ENCODE results near the gene NDST1.

NDST1 gene

DNA sequence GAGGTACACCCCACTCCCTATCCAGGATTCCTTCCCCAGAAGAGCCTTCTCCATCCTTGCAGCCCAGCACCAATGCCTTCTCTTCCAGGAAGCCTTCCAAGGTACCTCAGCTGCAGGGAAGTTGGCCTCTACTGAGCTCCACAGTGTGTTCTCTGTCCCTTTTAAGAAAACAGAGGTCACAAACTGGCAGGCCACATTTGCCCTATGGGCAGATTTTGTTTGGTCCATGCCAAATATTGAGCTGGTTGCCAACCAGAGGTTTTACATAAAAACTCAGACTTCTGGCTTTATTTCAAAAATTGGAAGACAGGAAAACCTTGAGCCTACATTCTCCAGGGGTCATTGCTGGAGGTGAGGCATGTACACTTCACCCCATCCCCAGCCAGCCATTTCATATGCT, 9.0 kb upstream of the NDST1 start:
- ATAC-seq: no peak
- Mint-ChIP-seq H3K27ac (no peak overlapping the region), H3K4me1 (no peaks in the 10 kb centered on the region), H3K27me3 (no peaks in the 10 kb centered on the region), H3K4me3 (no peak overlapping the region), H3K9me3 (no peaks in the 10 kb centered on the region)
- no peak for DNase-seq

- H3K9me3 Mint-ChIP-seq: no peaks in the 10 kb centered on the region
- H3K27me3 Mint-ChIP-seq: no peaks in the 10 kb centered on the region
- H3K27ac Mint-ChIP-seq: no peak overlapping the region
- no peak overlapping the region for H3K4me3 Mint-ChIP-seq
- no peak for DNase-seq
- ATAC-seq: no peak
- no peaks in the 10 kb centered on the region for H3K4me1 Mint-ChIP-seq
Measured at GRCh38 chr5:150499437-150499956, 8.4 kb upstream of the NDST1 start.

GRCh38 chr5:150500328-150500841, 7.5 kb upstream of the NDST1 start:
- no peak for DNase-seq

DNA sequence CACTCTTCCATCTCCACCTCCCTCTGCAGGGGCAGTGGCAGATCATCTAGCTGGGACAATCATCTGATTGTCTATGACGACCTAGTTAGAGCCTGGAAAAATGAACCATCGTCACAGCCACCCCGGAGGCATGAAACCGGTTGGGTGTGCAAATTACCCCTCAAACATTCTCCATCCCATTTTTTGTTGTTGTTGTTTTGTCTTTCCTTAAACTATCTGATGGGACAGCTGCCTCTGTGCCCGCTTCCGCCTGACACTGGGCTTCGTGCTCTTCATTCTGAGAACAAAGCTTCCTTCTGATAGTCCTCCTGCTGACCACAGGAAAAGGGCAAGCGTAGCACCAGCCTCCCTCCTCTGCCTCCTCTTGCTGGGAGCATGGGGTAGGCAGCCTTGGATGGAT, 7.0 kb upstream of the NDST1 start:
- H3K9me3 Mint-ChIP-seq: no peaks in the 10 kb centered on the region
- no peak overlapping the region for H3K4me3 Mint-ChIP-seq
- ATAC-seq: no peak

More at GRCh38 chr5:150500328-150500841, 7.5 kb upstream of the NDST1 start:
- no peaks in the 10 kb centered on the region for H3K4me1 Mint-ChIP-seq
- H3K9me3 Mint-ChIP-seq: no peaks in the 10 kb centered on the region
- no peak overlapping the region for H3K27ac Mint-ChIP-seq
- no peak overlapping the region for H3K4me3 Mint-ChIP-seq
- no peaks in the 10 kb centered on the region for H3K27me3 Mint-ChIP-seq
- no peak for ATAC-seq

GRCh38 chr5:150502106-150502505, 5.8 kb upstream of the NDST1 start:
- Mint-ChIP-seq H3K4me3 (no peak overlapping the region), H3K27ac (no peak overlapping the region), H3K4me1 (no peaks in the 10 kb centered on the region), H3K27me3 (no peaks in the 10 kb centered on the region), H3K9me3 (no peaks in the 10 kb centered on the region)
- no peak for DNase-seq
- no peak for ATAC-seq

More for the DNA sequence above, 7.0 kb upstream of the NDST1 start:
- Mint-ChIP-seq H3K27me3 (no peaks in the 10 kb centered on the region), H3K27ac (no peak overlapping the region), H3K4me1 (no peaks in the 10 kb centered on the region)
- DNase-seq: no peak

- H3K27me3 Mint-ChIP-seq: no peaks in the 10 kb centered on the region
- ATAC-seq (no peak), DNase-seq (no peak)
- no peaks in the 10 kb centered on the region for H3K9me3 Mint-ChIP-seq
- no peak overlapping the region for H3K4me3 Mint-ChIP-seq
- H3K4me1 Mint-ChIP-seq: no peaks in the 10 kb centered on the region
- no peak overlapping the region for H3K27ac Mint-ChIP-seq
Measured at GRCh38 chr5:150502847-150503246, 5.1 kb upstream of the NDST1 start.

DNA sequence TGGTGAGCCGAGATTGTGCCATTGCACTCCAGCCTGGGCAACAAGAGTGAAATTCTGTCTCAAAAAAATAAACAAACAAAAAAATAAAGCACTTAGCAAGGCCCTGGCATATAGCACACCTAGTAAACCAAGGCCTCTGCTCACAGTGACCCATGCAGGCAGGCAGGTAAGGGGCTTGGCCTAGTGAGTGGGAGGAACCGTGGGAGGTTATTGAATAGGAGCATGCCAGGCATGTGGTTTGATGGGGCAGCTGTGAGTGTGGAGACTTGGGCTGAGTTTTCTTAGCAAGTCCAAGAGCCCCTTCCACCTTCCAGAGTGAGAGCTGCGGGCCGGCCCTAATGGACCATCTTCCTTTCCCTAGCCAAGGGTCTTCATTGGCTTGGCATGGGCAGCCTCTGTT, 4.5 kb upstream of the NDST1 start:
- no peaks in the 10 kb centered on the region for H3K27me3 Mint-ChIP-seq
- H3K4me1 Mint-ChIP-seq: no peaks in the 10 kb centered on the region
- H3K9me3 Mint-ChIP-seq: no peaks in the 10 kb centered on the region
- no peak for ATAC-seq
- no peak for DNase-seq
- no peak overlapping the region for H3K4me3 Mint-ChIP-seq
- no peak overlapping the region for H3K27ac Mint-ChIP-seq

GRCh38 chr5:150503977-150504620, 3.8 kb upstream of the NDST1 start:
- Mint-ChIP-seq H3K4me3 (no peak overlapping the region), H3K4me1 (no peaks in the 10 kb centered on the region), H3K27me3 (no peaks in the 10 kb centered on the region), H3K9me3 (no peaks in the 10 kb centered on the region), H3K27ac (no peak overlapping the region)
- no peak for DNase-seq
- no peak for ATAC-seq

GRCh38 chr5:150505041-150505511, 2.9 kb upstream of the NDST1 start:
- ATAC-seq (no peak), DNase-seq (no peak)
- Mint-ChIP-seq H3K9me3 (no peaks in the 10 kb centered on the region), H3K27ac (no peak overlapping the region), H3K4me3 (no peak overlapping the region), H3K4me1 (no peaks in the 10 kb centered on the region), H3K27me3 (no peaks in the 10 kb centered on the region)

- no peaks in the 10 kb centered on the region for H3K9me3 Mint-ChIP-seq
- H3K27ac Mint-ChIP-seq: no peak overlapping the region
- no peak for ATAC-seq
- H3K4me3 Mint-ChIP-seq: no peak overlapping the region
- no peaks in the 10 kb centered on the region for H3K27me3 Mint-ChIP-seq
- no peaks in the 10 kb centered on the region for H3K4me1 Mint-ChIP-seq
- DNase-seq: no peak
Measured at GRCh38 chr5:150505816-150506215, 2.1 kb upstream of the NDST1 start.

GRCh38 chr5:150506571-150507473, 1.1 kb upstream of the NDST1 start:
- Mint-ChIP-seq H3K9me3 (no peaks in the 10 kb centered on the region), H3K27me3 (no peaks in the 10 kb centered on the region), H3K4me3 (no peak overlapping the region), H3K27ac (no peak overlapping the region), H3K4me1 (no peaks in the 10 kb centered on the region)
- ATAC-seq (no peak), DNase-seq (no peak)

GRCh38 chr5:150508277-150508640, 328 bp downstream of the NDST1 start:
- H3K27ac Mint-ChIP-seq: no peak overlapping the region
- no peak for ATAC-seq
- H3K4me1 Mint-ChIP-seq: no peaks in the 10 kb centered on the region
- H3K4me3 Mint-ChIP-seq: no peak overlapping the region
- no peaks in the 10 kb centered on the region for H3K27me3 Mint-ChIP-seq
- no peaks in the 10 kb centered on the region for H3K9me3 Mint-ChIP-seq
- no peak for DNase-seq

DNA sequence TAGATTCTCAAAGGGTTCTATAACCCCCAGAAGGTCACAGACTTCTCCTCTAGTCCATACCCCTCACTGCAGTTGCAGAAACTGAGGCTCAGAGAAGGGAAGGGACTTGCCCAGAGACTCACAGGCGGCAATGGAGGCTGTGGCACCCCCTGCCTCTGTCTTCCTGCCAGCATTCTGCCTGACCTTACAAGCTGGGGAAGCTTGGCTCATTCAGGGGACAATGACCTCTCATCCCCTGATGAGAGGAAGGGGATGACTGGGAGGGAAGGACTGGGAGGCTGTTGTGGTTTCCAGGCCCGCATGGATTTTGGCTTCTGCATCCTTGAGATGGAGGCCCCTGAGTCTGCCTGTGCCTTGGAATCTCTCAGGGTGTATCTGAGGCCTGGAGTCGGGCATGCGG, 897 bp downstream of the NDST1 start:
- H3K4me1 Mint-ChIP-seq: no peaks in the 10 kb centered on the region
- H3K9me3 Mint-ChIP-seq: no peaks in the 10 kb centered on the region
- no peak overlapping the region for H3K27ac Mint-ChIP-seq
- no peak overlapping the region for H3K4me3 Mint-ChIP-seq
- no peak for ATAC-seq
- DNase-seq: no peak
- H3K27me3 Mint-ChIP-seq: no peaks in the 10 kb centered on the region

DNA sequence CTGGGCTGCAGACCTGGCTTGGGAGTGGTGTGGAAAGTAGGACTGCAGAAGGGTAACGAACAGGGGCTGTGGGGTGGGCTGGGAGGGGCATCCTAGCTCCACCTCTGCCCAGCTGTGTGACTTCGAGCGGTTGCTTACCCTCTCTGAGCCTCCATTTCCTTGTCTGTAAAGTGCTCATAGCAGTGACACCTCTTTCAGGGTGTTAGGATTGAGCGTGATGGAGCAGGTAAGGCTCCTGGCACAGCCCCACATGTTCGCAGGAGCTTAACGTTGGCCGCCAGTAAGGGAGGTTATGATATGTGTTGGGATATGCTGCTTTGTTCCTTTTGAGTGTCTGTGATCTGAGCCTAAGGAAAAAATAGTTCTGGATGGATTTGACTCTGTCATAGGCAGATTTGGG, 2.1 kb downstream of the NDST1 start:
- Mint-ChIP-seq H3K27me3 (no peaks in the 10 kb centered on the region), H3K9me3 (no peaks in the 10 kb centered on the region), H3K4me1 (no peaks in the 10 kb centered on the region), H3K4me3 (no peak overlapping the region), H3K27ac (no peak overlapping the region)
- ATAC-seq: no peak
- no peak for DNase-seq

DNA sequence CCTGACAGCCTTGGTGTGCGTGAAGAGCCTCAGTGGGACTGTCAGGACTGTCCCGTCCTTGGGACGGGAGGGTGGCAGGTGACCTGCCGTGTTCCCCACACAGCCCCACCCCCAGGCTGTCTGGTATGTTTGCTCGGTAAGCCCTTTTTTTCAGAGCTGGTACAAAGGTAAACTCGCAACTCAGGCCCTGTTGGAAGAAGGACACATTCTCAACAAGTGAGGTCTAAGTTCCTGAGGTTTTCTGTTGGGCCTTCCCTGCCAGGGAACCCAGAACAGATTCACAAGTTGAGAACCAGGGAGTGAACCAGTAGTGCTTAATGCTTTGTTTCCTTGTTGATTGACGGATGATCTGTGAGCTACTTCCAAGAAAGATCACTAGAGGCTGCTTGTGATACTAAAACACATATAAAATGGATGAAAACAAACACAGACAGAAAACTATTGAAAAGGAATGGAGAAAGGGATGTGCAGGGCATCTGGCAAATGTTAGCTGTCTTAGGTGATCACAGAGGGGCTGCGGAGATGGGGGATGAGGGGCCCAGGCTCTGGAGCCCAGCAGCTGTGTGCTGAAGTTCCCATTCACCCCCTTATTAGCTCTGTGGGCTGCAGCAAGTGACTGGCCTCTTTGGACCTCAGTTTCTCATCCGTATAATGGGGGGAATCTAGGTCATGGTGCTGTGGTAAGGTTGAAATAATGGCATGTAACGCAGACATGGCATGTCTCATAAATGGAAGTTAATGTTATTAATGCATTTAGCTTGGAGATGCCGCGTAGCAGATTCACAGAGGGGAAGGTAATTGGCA, 2.7 kb downstream of the NDST1 start:
- no peaks in the 10 kb centered on the region for H3K27me3 Mint-ChIP-seq
- H3K4me3 Mint-ChIP-seq: no peak overlapping the region
- no peaks in the 10 kb centered on the region for H3K9me3 Mint-ChIP-seq
- peak overlapping the region in 1 of 2 donors; percentile 19 for H3K27ac Mint-ChIP-seq
- DNase-seq (no peak), ATAC-seq (no peak)
- H3K4me1 Mint-ChIP-seq: no peaks in the 10 kb centered on the region

Data from stimulated activated naive CD8-positive, alpha-beta T cell treated with anti-CD3 and anti-CD28 coated beads, Interleukin-15, amount 100 ng/mL, for 72 hours (primary cell).